C4-2B (cell line): ENCODE data around the gene EIF4G1.

Source experiments
- H3K27ac ChIP-seq: fragments of 450-650 bp; 2 replicates; pipeline ENCODE4 v1.5.1; 2017
- CTCF ChIP-seq: fragments of 450-650 bp; conservative IDR thresholded peaks from 2 replicates; pipeline ENCODE4 v1.5.1; 2017; ENCODE audit warnings: mild to moderate bottlenecking
- ZFX ChIP-seq: fragments of 450-650 bp; IDR thresholded peaks from 2 replicates; pipeline ENCODE4 v1.6.1; 2017

The EIF4G1 gene

DNA sequence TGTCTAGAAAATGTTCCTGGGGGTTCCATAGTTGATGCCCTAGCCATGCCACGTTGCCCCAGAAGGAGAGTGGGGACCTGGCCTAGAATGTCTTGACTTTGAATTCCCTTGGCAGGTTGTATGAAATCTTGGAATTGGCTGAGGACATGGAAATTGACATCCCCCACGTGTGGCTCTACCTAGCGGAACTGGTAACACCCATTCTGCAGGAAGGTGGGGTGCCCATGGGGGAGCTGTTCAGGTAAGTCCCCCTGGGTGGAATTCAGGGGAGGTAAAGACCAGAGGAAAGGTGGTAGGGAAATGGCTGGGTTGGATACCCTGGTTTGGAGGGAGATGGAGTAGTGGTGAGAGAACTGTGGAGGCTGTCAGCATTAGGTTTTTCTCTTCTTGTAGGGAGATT is 14.1 kb downstream of the EIF4G1 start:
- no peak for TF ChIP-seq ZFX
- no peak for TF ChIP-seq CTCF
- H3K27ac ChIP-seq: no peak overlapping the region

DNA sequence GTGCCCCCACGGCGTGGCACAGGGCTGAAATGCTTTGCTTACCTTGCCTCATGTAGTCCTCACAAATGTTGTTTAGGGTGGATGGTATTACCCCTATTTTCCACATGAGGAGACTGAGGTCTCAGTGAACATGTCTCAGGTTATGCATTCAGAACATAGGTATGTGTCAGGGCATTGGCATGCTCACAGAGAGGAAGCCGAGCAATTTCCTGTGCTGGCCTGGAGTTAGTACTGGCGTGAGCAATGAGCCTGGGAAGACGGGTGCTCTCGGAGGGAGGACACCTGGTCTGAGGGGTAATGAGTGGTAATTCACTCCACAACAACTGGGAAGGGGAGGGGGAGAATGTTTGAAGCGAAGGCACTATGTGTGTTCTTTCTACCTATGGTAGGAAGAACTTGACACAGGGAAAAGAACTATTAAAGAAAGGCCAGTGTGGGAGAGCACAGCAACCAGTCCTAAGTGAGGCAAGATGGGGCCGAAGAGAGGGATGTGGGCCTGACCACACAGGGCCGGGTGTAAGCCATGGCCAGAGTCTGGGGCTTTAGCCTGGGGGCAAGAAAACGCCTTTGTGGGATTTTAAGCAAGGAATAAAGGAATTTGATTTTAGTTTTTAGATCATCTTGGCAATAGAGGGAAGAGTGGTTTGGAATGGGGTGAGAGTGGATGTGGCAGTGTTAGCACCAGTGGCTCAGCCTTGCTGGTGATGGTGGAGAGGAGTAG is 18.1 kb downstream of the EIF4G1 start:
- no peak for TF ChIP-seq ZFX
- TF ChIP-seq CTCF: no peak
- no peak overlapping the region for H3K27ac ChIP-seq

- no peak overlapping the region for H3K27ac ChIP-seq
- TF ChIP-seq ZFX: no peak
- no peak for TF ChIP-seq CTCF
These were observed 18.8 kb downstream of the EIF4G1 start for GRCh38 chr3:184333190-184333589.

GRCh38 chr3:184333700-184334099 is 19.3 kb downstream of the EIF4G1 start:
- no peak overlapping the region for H3K27ac ChIP-seq
- TF ChIP-seq CTCF (no peak), ZFX (no peak)

GRCh38 chr3:184334470-184335158 is 20.2 kb downstream of the EIF4G1 start:
- no peak overlapping the region for H3K27ac ChIP-seq
- TF ChIP-seq CTCF: no peak
- no peak for TF ChIP-seq ZFX

DNA sequence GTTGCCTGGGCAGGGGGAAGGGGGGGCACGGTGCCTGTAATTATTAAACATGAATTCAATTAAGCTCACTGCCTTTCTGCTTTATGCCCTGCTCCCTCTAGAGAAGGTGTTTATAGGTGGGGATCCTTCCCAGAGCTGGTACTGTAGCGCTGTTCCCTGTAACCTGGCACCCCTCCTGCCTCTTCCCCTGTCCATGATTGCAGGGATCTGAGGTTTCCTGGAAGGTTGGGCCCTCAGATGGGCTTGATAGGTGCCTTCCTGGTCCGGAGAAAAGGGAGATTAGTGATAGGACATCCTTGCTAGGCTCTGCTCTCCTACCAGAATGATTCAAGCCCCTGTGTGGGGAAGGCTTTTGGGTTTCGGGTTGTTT is 20.9 kb downstream of the EIF4G1 start:
- TF ChIP-seq ZFX: no peak
- no peak for TF ChIP-seq CTCF
- H3K27ac ChIP-seq: peak overlapping the region; percentile 81

DNA sequence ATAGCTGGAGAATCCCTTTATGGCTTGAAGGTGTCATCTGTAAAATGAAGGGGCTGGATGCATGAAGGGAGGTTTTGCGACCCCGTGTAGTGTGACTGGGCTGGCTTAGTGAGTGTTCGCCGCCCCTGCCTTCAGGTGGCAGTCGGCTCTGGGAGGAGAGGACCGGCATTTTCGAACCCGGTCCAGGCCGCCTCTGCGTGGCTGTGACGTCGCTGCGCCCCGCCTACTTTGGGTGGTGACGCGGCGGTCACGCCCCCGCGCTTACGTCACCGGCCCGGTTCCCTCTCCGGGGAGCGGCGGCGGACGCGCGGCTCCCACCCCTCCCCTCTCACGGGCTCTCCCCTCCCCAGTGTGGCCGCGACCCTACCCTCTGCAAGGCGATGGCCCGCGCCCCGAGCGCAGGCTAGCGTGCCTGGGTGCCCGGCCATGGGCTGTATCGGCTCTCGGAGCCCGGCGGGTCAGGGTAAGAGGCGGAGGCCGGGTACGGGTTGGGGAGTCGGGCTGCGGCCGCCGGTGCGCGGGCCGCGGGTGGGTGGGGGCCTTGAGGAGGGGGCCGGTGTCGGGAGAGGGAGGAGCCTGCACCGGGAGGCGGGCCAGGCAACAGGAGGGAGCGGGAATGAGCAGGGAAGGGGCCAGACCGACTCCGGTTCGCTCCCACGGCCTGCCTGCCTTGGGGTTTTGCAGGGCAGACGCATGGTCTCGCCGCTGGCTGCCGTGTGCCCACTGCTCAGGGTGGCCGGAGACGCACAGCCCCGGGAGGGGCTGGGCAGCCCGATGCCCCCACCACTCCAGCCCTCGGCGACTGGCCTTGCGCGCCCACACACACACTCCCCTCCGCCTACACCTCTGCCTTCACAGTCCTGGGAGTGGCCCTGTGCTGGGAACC is 21.5 kb downstream of the EIF4G1 start:
- peak overlapping the region; percentile 81 for H3K27ac ChIP-seq
- no peak for TF ChIP-seq CTCF
- 0 out of 2 replicates have a peak, but pooled peaks have one; percentile 32 for TF ChIP-seq ZFX
